Upper lobe of right lung (tissue), 1 donor: ENCODE measurements around the gene C1QL1. TPM values are rescaled to one million over a fixed set of nuclear protein-coding genes. Genes with fewer than 3 reads are reported as not detected.

ENCODE experiments used
- ATAC-seq: fragments of 200-7000 bp; cut with Tn5 transposase; one replicate; pipeline ENCODE4 v1.9.1; 2020; ENCODE audit warnings: mild to moderate bottlenecking, moderate library complexity
- DNase-seq: peaks from one replicate; pipeline ENCODE4 v3.0.0-alpha.2; 2020
- H3K27ac ChIP-seq: fragments of 200-600 bp; one replicate; pipeline ENCODE4 v1.8.0; 2022
- H3K27me3 ChIP-seq: fragments of 200-600 bp; one replicate; pipeline ENCODE4 v1.8.0; 2022; ENCODE audit warnings: mild to moderate bottlenecking
- H3K36me3 ChIP-seq: fragments of 200-600 bp; one replicate; pipeline ENCODE4 v1.8.0; 2022
- H3K4me1 ChIP-seq: fragments of 200-600 bp; one replicate; pipeline ENCODE4 v1.8.0; 2022
- H3K4me3 ChIP-seq: fragments of 200-600 bp; one replicate; pipeline ENCODE4 v1.8.0; 2022; ENCODE audit warnings: mild to moderate bottlenecking
- H3K9me3 ChIP-seq: fragments of 200-600 bp; one replicate; pipeline ENCODE4 v1.8.0; 2022
- intact Hi-C: fragments of 100-400 bp; cut with DNase I; formaldehyde crosslinking; loops from one replicate; pipeline ENCODE4 v1.11.0; 2022
- total RNA-seq: library from RNA; stranded (reverse); fragmentation: NEBNext Ultra II Directional; extraction: Animal tissue kit (Norgen Biotek cat#: 25700); gene quantifications from one replicate; pipeline ENCODE4 v1.2.1, GENCODE V29; 2021
- TF ChIP-seq, protein P1 (sequence below): fragments of 200-600 bp; IDR thresholded peaks from one replicate; pipeline ENCODE4 v1.8.0; 2022; ENCODE audit warnings: antibody characterized with exemption
- donor health status: DM: no; HTN: yes; CAD: no; lungs with severe emphysema.

The C1QL1 gene
- total RNA-seq, 1 donor from 2014 or later, result 0.52 TPM

DNA sequence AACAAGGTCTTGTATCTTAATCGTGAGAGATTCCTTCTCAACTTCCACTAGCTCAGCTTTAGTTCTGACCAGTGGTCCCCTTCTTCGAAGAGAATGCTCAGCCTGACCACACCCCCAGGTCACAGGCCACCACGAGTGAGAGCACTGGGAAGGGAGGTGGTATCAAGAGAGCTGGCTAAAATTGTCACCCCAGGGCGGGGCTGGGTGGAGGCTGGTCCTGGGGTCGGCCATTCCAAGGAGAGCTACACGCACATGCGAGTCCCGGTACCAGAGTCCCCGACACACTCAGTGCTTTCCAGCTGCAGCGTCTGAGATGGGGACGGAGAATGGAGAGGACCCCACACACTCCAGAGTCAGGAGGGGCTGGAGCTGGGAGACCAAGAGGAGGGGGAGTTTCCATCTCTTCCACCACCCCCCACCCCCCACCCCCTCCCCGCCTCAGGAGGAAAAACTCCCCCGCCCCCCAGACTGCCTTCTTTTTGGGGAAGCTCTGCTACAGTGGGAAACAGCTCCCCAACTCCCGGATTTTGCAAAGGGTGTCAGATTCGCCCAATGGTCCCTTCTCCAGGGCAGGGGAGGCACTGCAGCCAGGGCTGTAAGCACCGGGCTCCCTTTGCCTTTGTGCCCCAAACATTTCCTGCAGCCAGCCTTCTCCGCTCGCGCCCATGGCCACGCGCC is 1.6 kb downstream of the C1QL1 start:
- ATAC-seq, result no peak
- DNase-seq, result no peak
- intact Hi-C loops, result no loop called here
- Histone ChIP-seq H3K36me3 (no peaks in the 10 kb centered on the region), H3K27ac (no peak overlapping the region), H3K9me3 (no peaks in the 10 kb centered on the region), H3K27me3 (peaks cover 70% of the 10 kb centered on the region), H3K4me3 (no peak overlapping the region), H3K4me1 (peaks cover 24% of the 10 kb centered on the region)
- TF ChIP-seq, protein P1, sequence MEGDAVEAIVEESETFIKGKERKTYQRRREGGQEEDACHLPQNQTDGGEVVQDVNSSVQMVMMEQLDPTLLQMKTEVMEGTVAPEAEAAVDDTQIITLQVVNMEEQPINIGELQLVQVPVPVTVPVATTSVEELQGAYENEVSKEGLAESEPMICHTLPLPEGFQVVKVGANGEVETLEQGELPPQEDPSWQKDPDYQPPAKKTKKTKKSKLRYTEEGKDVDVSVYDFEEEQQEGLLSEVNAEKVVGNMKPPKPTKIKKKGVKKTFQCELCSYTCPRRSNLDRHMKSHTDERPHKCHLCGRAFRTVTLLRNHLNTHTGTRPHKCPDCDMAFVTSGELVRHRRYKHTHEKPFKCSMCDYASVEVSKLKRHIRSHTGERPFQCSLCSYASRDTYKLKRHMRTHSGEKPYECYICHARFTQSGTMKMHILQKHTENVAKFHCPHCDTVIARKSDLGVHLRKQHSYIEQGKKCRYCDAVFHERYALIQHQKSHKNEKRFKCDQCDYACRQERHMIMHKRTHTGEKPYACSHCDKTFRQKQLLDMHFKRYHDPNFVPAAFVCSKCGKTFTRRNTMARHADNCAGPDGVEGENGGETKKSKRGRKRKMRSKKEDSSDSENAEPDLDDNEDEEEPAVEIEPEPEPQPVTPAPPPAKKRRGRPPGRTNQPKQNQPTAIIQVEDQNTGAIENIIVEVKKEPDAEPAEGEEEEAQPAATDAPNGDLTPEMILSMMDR, result no peak

DNA sequence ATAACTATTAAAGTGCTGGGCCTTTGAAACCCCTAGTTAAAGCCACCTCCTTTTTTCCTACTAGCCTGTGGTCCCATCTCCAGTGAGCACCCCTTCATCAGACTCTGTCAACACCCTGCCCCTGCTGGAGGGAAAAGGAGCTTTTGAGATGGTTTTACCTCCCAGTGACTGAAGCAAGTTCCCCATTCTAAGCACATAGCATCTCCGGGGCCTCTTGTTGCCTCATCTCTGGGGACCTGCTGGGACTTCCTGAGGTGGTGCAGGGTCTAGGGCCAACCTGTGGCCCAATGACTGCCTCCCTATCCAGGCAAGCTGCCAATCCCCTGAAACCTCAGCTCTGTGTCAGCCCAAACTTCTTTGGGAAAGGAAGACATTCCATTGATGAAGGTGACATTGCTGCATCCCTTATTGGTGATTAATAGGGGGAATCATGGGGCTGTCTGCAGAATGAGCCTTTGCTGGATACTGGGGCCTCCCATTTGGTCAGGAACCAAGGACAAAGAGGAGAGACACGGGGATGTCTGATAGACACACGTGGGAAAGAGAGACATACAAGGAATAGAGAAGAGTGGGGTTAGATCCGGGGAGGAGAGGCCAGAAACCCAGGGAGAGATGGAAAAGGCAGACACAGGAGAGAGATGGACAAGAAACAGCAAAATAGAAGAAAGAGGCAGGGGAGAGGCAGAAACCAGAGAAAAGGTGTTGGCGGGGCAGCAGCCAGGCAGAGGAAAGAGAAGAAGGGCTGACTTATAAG is 2.4 kb downstream of the C1QL1 start:
- ATAC-seq (no peak), DNase-seq (no peak)
- TF ChIP-seq, protein P1, result no peak
- Histone ChIP-seq H3K36me3 (no peaks in the 10 kb centered on the region), H3K27ac (no peak overlapping the region), H3K4me3 (no peak overlapping the region), H3K27me3 (peaks cover 77% of the 10 kb centered on the region), H3K9me3 (no peaks in the 10 kb centered on the region), H3K4me1 (peaks cover 24% of the 10 kb centered on the region)
- intact Hi-C loops, result no loop called here

DNA sequence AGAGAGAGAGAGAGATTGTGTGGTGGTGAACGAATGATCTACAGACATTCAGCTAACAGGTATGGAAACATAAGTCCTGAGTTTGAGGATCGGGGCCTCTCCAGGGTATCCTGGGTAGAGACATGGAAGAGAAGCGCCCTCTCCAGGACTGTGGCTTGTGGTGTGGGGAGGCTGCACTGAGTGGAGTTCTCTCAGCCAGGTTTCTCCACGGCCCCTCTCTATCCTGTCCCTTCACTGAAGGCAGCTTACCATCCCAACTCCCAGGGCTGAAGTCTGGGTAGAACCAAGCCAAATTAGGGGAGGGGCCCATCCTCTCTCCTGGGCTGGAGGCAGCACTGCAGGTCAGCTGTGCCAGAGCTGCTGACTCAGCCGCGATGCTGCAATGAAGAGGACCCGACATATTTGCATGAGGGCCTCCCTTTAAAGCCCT is 6.2 kb downstream of the C1QL1 start:
- DNase-seq (no peak), ATAC-seq (no peak)
- peaks cover 6% of the 10 kb centered on the region for H3K4me1 ChIP-seq
- TF ChIP-seq, protein P1, result no peak
- peaks cover 65% of the 10 kb centered on the region for H3K27me3 ChIP-seq
- no peak overlapping the region for H3K27ac ChIP-seq
- H3K9me3 ChIP-seq, result no peaks in the 10 kb centered on the region
- no peaks in the 10 kb centered on the region for H3K36me3 ChIP-seq
- intact Hi-C loops, result no loop called here
- H3K4me3 ChIP-seq, result no peak overlapping the region

DNA sequence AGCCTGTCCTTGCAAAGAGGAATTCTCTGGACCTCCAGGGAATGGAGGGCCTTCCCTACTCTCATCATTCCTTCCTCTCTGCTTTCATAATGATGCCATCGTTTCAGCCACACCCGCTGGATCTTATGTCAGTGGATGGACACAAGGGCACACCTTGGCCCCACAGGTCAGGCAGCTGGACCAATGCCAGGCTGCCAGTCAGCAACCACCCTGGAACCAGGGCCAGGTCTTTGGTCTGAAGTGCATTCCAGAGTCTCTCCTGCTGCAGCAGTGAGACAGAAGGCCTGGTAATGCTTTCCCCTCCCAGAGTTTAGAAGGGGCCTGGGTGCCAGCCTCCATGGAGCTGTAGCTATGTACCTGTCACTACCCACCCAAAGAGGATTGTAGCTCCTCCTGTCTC is 7.4 kb downstream of the C1QL1 start:
- intact Hi-C loops, result no loop called here
- Histone ChIP-seq H3K4me3 (no peak overlapping the region), H3K36me3 (no peaks in the 10 kb centered on the region), H3K27ac (no peak overlapping the region), H3K27me3 (peaks cover 59% of the 10 kb centered on the region), H3K9me3 (no peaks in the 10 kb centered on the region), H3K4me1 (peaks cover 4% of the 10 kb centered on the region)
- DNase-seq (peak; percentile 77), ATAC-seq (peak; percentile 81)
- TF ChIP-seq, protein P1, result no peak

DNA sequence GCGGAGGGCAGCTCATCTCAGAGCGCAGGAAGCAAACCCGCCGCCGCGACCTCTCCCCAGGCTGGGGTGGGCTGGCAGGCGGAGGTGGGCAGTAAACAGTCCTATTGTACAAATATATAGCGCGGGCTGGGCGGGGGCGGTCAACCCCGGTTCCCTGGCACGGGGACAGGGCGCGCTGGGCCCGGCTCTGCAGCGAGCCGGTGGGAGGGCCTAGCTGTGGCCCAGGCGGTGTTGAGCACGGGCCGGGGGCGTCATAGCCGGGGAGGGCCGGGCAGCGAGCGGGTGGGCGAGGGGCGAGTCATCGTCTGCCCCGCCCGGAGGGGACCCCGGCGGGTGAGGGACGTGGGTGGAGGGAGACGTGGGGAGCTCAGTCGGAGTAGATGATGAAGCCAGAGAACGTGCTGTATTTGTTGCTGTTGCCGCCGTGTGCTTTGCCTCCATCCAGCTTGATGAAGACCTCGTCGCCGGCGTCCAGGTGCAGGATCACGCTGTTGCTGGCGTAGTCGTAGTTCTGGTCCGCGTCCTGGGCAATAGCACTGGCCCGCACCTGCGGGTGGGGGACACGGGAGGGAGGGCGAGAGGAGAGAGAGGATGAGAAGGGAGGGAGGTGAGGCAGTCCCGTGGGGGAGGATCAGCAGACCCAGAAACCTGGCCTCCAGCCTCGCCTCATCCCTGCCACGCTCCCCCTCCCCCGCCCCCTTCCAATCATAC is 8.1 kb downstream of the C1QL1 start:
- Histone ChIP-seq H3K27ac (no peak overlapping the region), H3K27me3 (peaks cover 54% of the 10 kb centered on the region), H3K36me3 (no peaks in the 10 kb centered on the region), H3K9me3 (no peaks in the 10 kb centered on the region), H3K4me1 (peaks cover 4% of the 10 kb centered on the region), H3K4me3 (no peak overlapping the region)
- ATAC-seq (peak; percentile 31), DNase-seq (no peak)
- intact Hi-C loops, result no loop called here
- TF ChIP-seq, protein P1, result no peak
